H1 (cell line): Measurements from ENCODE around the gene OLFML2A. TPM values are rescaled to one million over a fixed set of nuclear protein-coding genes. Genes with fewer than 3 reads are reported as not detected.

ENCODE experiments used
- CTCF ChIA-PET: fragments of 300-600 bp; sonication (Branson Sonifier 250); formaldehyde crosslinking; loops from one replicate; lab custom pipeline; 2021; ENCODE audit not compliant: partially characterized antibody; lab: Charles Lee
- POLR2A ChIA-PET: fragments of 300-600 bp; sonication (Branson Sonifier 250); formaldehyde crosslinking; loops from one replicate; lab custom pipeline; 2021; ENCODE audit warnings: inconsistent platforms; ENCODE audit not compliant: partially characterized antibody; lab: Charles Lee
- DNase-seq, 2 experiments: peaks; one replicate each; pipeline versions ENCODE4 v3.0.0 to v3.0.0-alpha.2; 2010 to 2022; ENCODE audit warnings: low spot score in 2 of 2, low read depth in 1 of 2, mixed read lengths in 1 of 2
- FAIRE-seq: peaks from 2 replicates; lab custom pipeline; 2011; peaks lifted over from hg19 to GRCh38; lab: Jason Lieb, UNC
- H2AFZ ChIP-seq: 2 replicates; pipeline ENCODE4 v1.8.1; 2012; ENCODE audit warnings: low read length, inconsistent platforms
- H2AK5ac ChIP-seq: 2 replicates; pipeline ENCODE4 v1.6.1; 2013; ENCODE audit warnings: low read depth, low read length
- H2BK120ac ChIP-seq: replicated peaks from 2 replicates; pipeline ENCODE3; 2013; ENCODE audit warnings: low read depth, low read length, inconsistent platforms
- H2BK12ac ChIP-seq: 2 replicates; pipeline ENCODE4 v1.6.1; 2013; ENCODE audit warnings: low read depth, low read length
- H2BK15ac ChIP-seq: 2 replicates; pipeline ENCODE4 v1.6.1; 2013; ENCODE audit warnings: low read length
- H2BK20ac ChIP-seq: 2 replicates; pipeline ENCODE4 v1.6.1; 2013; ENCODE audit warnings: low read length
- H2BK5ac ChIP-seq: 2 replicates; pipeline ENCODE4 v1.6.1; 2013; ENCODE audit warnings: low read depth, low read length
- H3K14ac ChIP-seq: 2 replicates; pipeline ENCODE4 v1.6.1; 2013; ENCODE audit warnings: inconsistent platforms; ENCODE audit not compliant: insufficient read length
- H3K18ac ChIP-seq: 2 replicates; pipeline ENCODE4 v1.6.1; 2013; ENCODE audit warnings: low read length; ENCODE audit errors: extremely low read depth
- H3K23ac ChIP-seq: 2 replicates; pipeline ENCODE4 v1.6.1; 2013; ENCODE audit warnings: inconsistent platforms; ENCODE audit not compliant: insufficient read length
- H3K23me2 ChIP-seq: 2 replicates; pipeline ENCODE4 v1.6.1; 2013; ENCODE audit warnings: low read depth, low read length
- H3K27ac ChIP-seq: 2 replicates; pipeline ENCODE4 v1.6.1; 2011; ENCODE audit warnings: low read depth, low read length, inconsistent platforms
- H3K27me3 ChIP-seq, 4 experiments: replicated peaks in 1 of 4; 1 replicate in 1 of 4; 2 replicates in 3 of 4; pipeline versions ENCODE4 v1.6.1 to v1.8.1; 2011 to 2013; ENCODE audit warnings: low read length in 3 of 4, mild to moderate bottlenecking in 3 of 4, inconsistent platforms in 2 of 4, mixed read lengths in 2 of 4, moderate library complexity in 1 of 4; ENCODE audit not compliant: control insufficient read depth in 3 of 4, insufficient read depth in 3 of 4; ENCODE audit errors: extremely low read depth in 1 of 4
- H3K36me3 ChIP-seq, 4 experiments: 2 replicates each; pipeline versions ENCODE4 v1.6.1 to v1.8.1; 2011 to 2013; ENCODE audit warnings: mild to moderate bottlenecking in 4 of 4, low read length in 3 of 4, moderate library complexity in 2 of 4, control low read depth in 1 of 4, inconsistent platforms in 1 of 4; ENCODE audit not compliant: insufficient read depth in 4 of 4, control insufficient read depth in 2 of 4
- H3K4ac ChIP-seq: replicated peaks from 2 replicates; pipeline ENCODE3; 2013; ENCODE audit warnings: low read length, low read depth, mixed read lengths, inconsistent platforms; ENCODE audit not compliant: insufficient read length
- H3K4me1 ChIP-seq, 4 experiments: replicated peaks in 1 of 4; 1 replicate in 1 of 4; 2 replicates in 3 of 4; pipeline versions ENCODE4 v1.6.1 to v1.8.1; 2011 to 2013; ENCODE audit warnings: low read length in 3 of 4, inconsistent platforms in 2 of 4, mixed read lengths in 1 of 4; ENCODE audit not compliant: insufficient read depth in 4 of 4, control insufficient read depth in 3 of 4
- H3K4me2 ChIP-seq, 2 experiments: 2 replicates each; pipeline versions ENCODE4 v1.6.1 to v1.8.1; 2011 to 2013; ENCODE audit warnings: low read depth in 2 of 2, low read length in 2 of 2, control low read depth in 1 of 2, inconsistent platforms in 1 of 2, mild to moderate bottlenecking in 1 of 2; ENCODE audit not compliant: insufficient read depth in 1 of 2
- H3K4me3 ChIP-seq, 4 experiments: fragments of 200-600, 300-600 bp in 1 of 4; sonication (generic), shearing (Covaris generic), sonication (Bioruptor Twin) in 1 of 4; 2 replicates each; pipeline versions ENCODE4 v1.5.1 to v1.8.1; 2011 to 2016; ENCODE audit warnings: low read length in 4 of 4, low read depth in 3 of 4, control low read depth in 2 of 4, inconsistent platforms in 2 of 4, mild to moderate bottlenecking in 2 of 4, mixed read lengths in 1 of 4, moderate library complexity in 1 of 4; ENCODE audit not compliant: insufficient read depth in 2 of 4; ENCODE audit errors: extremely low read depth in 1 of 4
- H3K56ac ChIP-seq: replicated peaks from 2 replicates; pipeline ENCODE3; 2013; ENCODE audit warnings: low read depth, mild to moderate bottlenecking, mixed read lengths, low read length, inconsistent platforms; ENCODE audit not compliant: insufficient read length
- H3K79me1 ChIP-seq: 2 replicates; pipeline ENCODE4 v1.6.1; 2013; ENCODE audit warnings: low read depth, low read length, control low read depth
- H3K79me2 ChIP-seq, 2 experiments: 2 replicates each; pipeline versions ENCODE4 v1.6.1 to v1.8.1; 2012 to 2013; ENCODE audit warnings: low read length in 2 of 2, mild to moderate bottlenecking in 2 of 2, inconsistent platforms in 1 of 2; ENCODE audit not compliant: insufficient read depth in 2 of 2, control insufficient read depth in 1 of 2
- H3K9ac ChIP-seq, 4 experiments: replicated peaks in 1 of 4; 1 replicate in 1 of 4; 2 replicates in 3 of 4; pipeline versions ENCODE4 v1.6.1 to v1.8.1; 2011 to 2013; ENCODE audit warnings: low read depth in 3 of 4, low read length in 3 of 4, control low read depth in 2 of 4, mild to moderate bottlenecking in 2 of 4, moderate library complexity in 2 of 4, inconsistent platforms in 1 of 4; ENCODE audit errors: extremely low read depth in 1 of 4
- H3K9me3 ChIP-seq, 2 experiments: 2 replicates each; pipeline versions ENCODE4 v1.6.1 to v1.8.1; 2012 to 2013; ENCODE audit warnings: mild to moderate bottlenecking in 2 of 2, moderate library complexity in 2 of 2, control low read depth in 1 of 2, inconsistent platforms in 1 of 2, low read depth in 1 of 2, low read length in 1 of 2, mixed read lengths in 1 of 2; ENCODE audit not compliant: insufficient read depth in 2 of 2
- H4K20me1 ChIP-seq, 2 experiments: replicated peaks in 1 of 2; 2 replicates each; pipeline versions ENCODE3 to v1.8.1; 2011 to 2013; ENCODE audit warnings: inconsistent platforms in 2 of 2, low read length in 2 of 2, mild to moderate bottlenecking in 1 of 2; ENCODE audit not compliant: insufficient read depth in 2 of 2, control insufficient read depth in 1 of 2
- H4K5ac ChIP-seq: 2 replicates; pipeline ENCODE4 v1.6.1; 2013; ENCODE audit warnings: low read length, low read depth, mixed read lengths, inconsistent platforms; ENCODE audit not compliant: insufficient read length
- H4K8ac ChIP-seq: 2 replicates; pipeline ENCODE4 v1.8.0; 2013; ENCODE audit warnings: mild to moderate bottlenecking, moderate library complexity, low read length, inconsistent platforms; ENCODE audit not compliant: insufficient read depth; ENCODE audit errors: extremely low read depth
- H4K91ac ChIP-seq: replicated peaks from 2 replicates; pipeline ENCODE3; 2013; ENCODE audit warnings: low read length, mixed read lengths, inconsistent platforms; ENCODE audit not compliant: insufficient read length
- KDM1A ChIP-seq: fragments of 200-600, 300-600 bp; sonication (generic); IDR thresholded peaks from 2 replicates; pipeline ENCODE4 v1.7.1; 2016; ENCODE audit warnings: mild to moderate bottlenecking, low read length, borderline replicate concordance
- MAFK ChIP-seq: IDR thresholded peaks from 2 replicates; pipeline ENCODE4 v1.6.1; 2012; ENCODE audit warnings: low read depth, mild to moderate bottlenecking, improper control_type of control experiment, low read length
- POLR2A ChIP-seq, 2 experiments: IDR thresholded peaks; 1 replicate in 1 of 2; 2 replicates in 1 of 2; pipeline ENCODE4 v1.6.1; 2011; ENCODE audit warnings: low read depth in 2 of 2, low read length in 2 of 2, mild to moderate bottlenecking in 2 of 2; ENCODE audit errors: control extremely low read depth in 1 of 2
- RAD21 ChIP-seq, 2 experiments: IDR thresholded peaks in 1 of 2; conservative IDR thresholded peaks in 1 of 2; 2 replicates each; pipeline ENCODE4 v1.6.1; 2011; ENCODE audit warnings: low read depth in 2 of 2, low read length in 2 of 2, improper control_type of control experiment in 1 of 2, inconsistent platforms in 1 of 2, mild to moderate bottlenecking in 1 of 2, moderate library complexity in 1 of 2
- RFX5 ChIP-seq: IDR thresholded peaks from 2 replicates; pipeline ENCODE4 v1.6.1; 2011; ENCODE audit warnings: low read depth, low read length, improper control_type of control experiment, borderline replicate concordance
- RXRA ChIP-seq: IDR thresholded peaks from 2 replicates; pipeline ENCODE4 v1.6.1; 2011; ENCODE audit warnings: low read depth, mild to moderate bottlenecking, low read length, moderate library complexity; ENCODE audit not compliant: insufficient read depth
- SIX5 ChIP-seq: IDR thresholded peaks from 2 replicates; pipeline ENCODE4 v1.6.1; 2011; ENCODE audit warnings: mild to moderate bottlenecking, low read depth, low read length
- SP1 ChIP-seq: IDR thresholded peaks from 2 replicates; pipeline ENCODE4 v1.6.1; 2011; ENCODE audit warnings: low read depth, low read length
- TBP ChIP-seq: IDR thresholded peaks from 2 replicates; pipeline ENCODE4 v1.6.1; 2011; ENCODE audit warnings: low read depth, low read length, improper control_type of control experiment
- WGBS, 2 experiments: shearing (Covaris generic) in 1 of 2; methylation state at CpG; one replicate each; pipeline versions ENCODE4 v1.1.6 to v1.1.7; 2013 to 2015; ENCODE audit warnings: low lambda C conversion rate in 2 of 2, mixed read lengths in 2 of 2, inconsistent platforms in 1 of 2, low coverage in 1 of 2, missing lambda C conversion rate in 1 of 2; ENCODE audit not compliant: insufficient replicate concordance in 2 of 2, insufficient coverage in 1 of 2, insufficient read length in 1 of 2; ENCODE audit errors: extremely low coverage in 1 of 2, missing lambda C conversion rate in 1 of 2; 5-methylcytosine and 5-hydroxymethylcytosine counted together
- polyA plus RNA-seq, 7 experiments: library from polyadenylated mRNA; depleted of rRNA in 3 of 7; stranded (reverse) in 5 of 7; unstranded in 2 of 7; fragments of >200 nt in 5 of 7; fragments of 200-250 nt in 2 of 7; gene quantifications; 1 replicate in 5 of 7; 2 replicates in 1 of 7; 4 replicates in 1 of 7; pipeline versions ENCODE4 v1.2.1 to v1.2.3, GENCODE V29; 2011 to 2013; ENCODE audit warnings: missing spikeins in 2 of 7, mixed read lengths in 2 of 7
- total RNA-seq: library from RNA; stranded (reverse); fragmentation: NEBNext Ultra II Directional; extraction: Animal tissue kit (Norgen Biotek cat#: 25700); gene quantifications from 2 replicates; pipeline ENCODE4 v1.2.1, GENCODE V29; 2021
- TF ChIP-seq, protein P1 (sequence below): IDR thresholded peaks from 2 replicates; pipeline ENCODE4 v1.6.1; 2011; ENCODE audit warnings: low read depth, mild to moderate bottlenecking, low read length; ENCODE audit not compliant: insufficient read depth

Gene OLFML2A
- total and polyA plus RNA-seq, 2 of the 8 experiments (the other 6 are each of a cell fraction or from before 2014, with no cell fraction given) = 7.8 to 11.5 TPM

- Histone ChIP-seq H4K20me1 (peaks cover 10 to 12% of the 10 kb centered on the region in 2 experiments), H3K9ac (peak within 1 kb of the TSS; percentile 52 to 93 (median 74)), H3K79me2 (peaks cover 2 to 41% of the 10 kb centered on the region in 2 experiments; a peak in 3 of 4 replicates), H3K56ac (peak within 1 kb of the TSS; percentile 62), H2BK20ac (0 out of 2 replicates have a peak within 1 kb of the TSS, but pooled peaks have one; percentile 56), H4K8ac (peak within 1 kb of the TSS; percentile 86), H2BK120ac (no peak within 1 kb of the TSS), H3K79me1 (no peaks in the 10 kb centered on the region), H3K4me1 (peaks cover 2 to 13% (median 8%) of the 10 kb centered on the region in 4 experiments; a peak in 6 of 7 replicates), H3K4me3 (peak within 1 kb of the TSS; percentile 56 to 86 (median 78)), H3K9me3 (no peaks in the 10 kb centered on the region), H2BK15ac (0 out of 2 replicates have a peak within 1 kb of the TSS, but pooled peaks have one; percentile 53), H3K14ac (no peak within 1 kb of the TSS), H4K91ac (peak within 1 kb of the TSS; percentile 46), H3K23me2 (peaks cover 8% of the 10 kb centered on the region), H2BK12ac (peak within 1 kb of the TSS; percentile 41; the same call in 1 of the 2 replicates), H3K27ac (peak within 1 kb of the TSS; percentile 97), H3K36me3 (no peaks in the 10 kb centered on the region), H3K23ac (no peak within 1 kb of the TSS), H2AFZ (peak within 1 kb of the TSS; percentile 90), H3K18ac (peak within 1 kb of the TSS; percentile 81), H2AK5ac (no peak within 1 kb of the TSS), H4K5ac (peak within 1 kb of the TSS; percentile 70), H2BK5ac (peak within 1 kb of the TSS; percentile 85), H3K4me2 (peak within 1 kb of the TSS; percentile 81 to 85), H3K4ac (no peak within 1 kb of the TSS), H3K27me3 (peaks cover 0 to 4% (median under 1%) of the 10 kb centered on the region in 4 experiments; a peak in 1 of 7 replicates)
- POLR2A ChIA-PET = interaction anchor here (0.7 to 13.5 kb wide), 12 partner anchors 8 to 154 kb away, joined by 3 to 396 read pairs (median 4); partner anchors contain the start of genes ARPC5L, RPL35 and WDR38
- DNase-seq (peak; percentile 89 to 97), FAIRE-seq (no peak)
- CTCF ChIA-PET = interaction anchor here (0.6 to 17.6 kb wide), 18 partner anchors 8 to 607 kb away, joined by 3 to 1300 read pairs (median 4); partner anchors contain the start of genes ARPC5L, RPL35 and WDR38
- WGBS, 2 experiments = 1% methylated on average over 49 of the region's 82 CpGs; no CpG with 5 or more reads in 1 of the 2 experiments
- TF ChIP-seq RAD21 (IDR thresholded peaks at IDR 0.05 in 1 of 2, conservative IDR thresholded peaks at IDR 0.05 in 1 of 2; ENCODE audit: low read depth in 2 of 2, low read length in 2 of 2) (no peak), SIX5 (peak; percentile 93), POLR2A (IDR thresholded peaks at IDR 0.05; ENCODE audit: control extremely low read depth in 1 of 2, low read depth in 2 of 2, low read length in 2 of 2) (peak in 1 of 2 experiments; percentile 76; a peak in 1 of 3 replicates), SP1 (peak; percentile 91), RFX5 (no peak), TBP (no peak), KDM1A (no peak), MAFK (no peak), RXRA (no peak)
- TF ChIP-seq, protein P1, sequence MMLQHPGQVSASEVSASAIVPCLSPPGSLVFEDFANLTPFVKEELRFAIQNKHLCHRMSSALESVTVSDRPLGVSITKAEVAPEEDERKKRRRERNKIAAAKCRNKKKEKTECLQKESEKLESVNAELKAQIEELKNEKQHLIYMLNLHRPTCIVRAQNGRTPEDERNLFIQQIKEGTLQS = peak; percentile 7; the same call in 1 of the 2 replicates
Observed at GRCh38 chr9:124771021-124771866, 5.7 kb upstream of the OLFML2A start, which contains the start of gene NR6A1. TSS of gene NR6A1 (minus strand) at chr9:124771311.
